ENCODE data around the gene DDC. TPM values are rescaled to one million over a fixed set of nuclear protein-coding genes. Genes with fewer than 3 reads are reported as not detected.
"Not testable (repeated sequence)": the region's sequence is repeated elsewhere in the genome, so short reads cannot be mapped to it uniquely, and the experiment has no call there.

Gene DDC
- total RNA-seq, 1 experiment from 2014 or later = not detected

DNA sequence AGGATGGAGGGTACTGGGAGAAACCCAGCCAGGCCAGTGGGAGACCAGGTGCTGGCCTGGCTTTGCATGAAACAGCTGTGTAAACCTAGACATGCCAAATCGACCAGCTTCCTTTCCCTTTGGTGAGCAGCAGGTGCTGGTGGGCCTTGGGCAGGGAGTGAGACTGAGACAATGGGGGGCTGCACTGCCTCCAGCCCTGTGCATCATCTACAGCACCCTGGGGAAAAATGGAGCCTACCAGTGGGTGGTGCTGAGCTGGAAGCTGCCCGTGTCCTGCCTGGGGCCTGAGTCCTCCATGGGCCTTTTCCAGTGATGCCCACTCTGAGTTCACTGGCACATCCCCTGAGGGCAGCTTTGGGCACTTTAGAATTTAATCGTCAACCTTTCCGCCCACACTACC lies 19.2 kb upstream of the DDC start (continued):
- TF ChIP-seq SIN3A (IDR thresholded peaks at IDR 0.05; ENCODE audit: low read depth) (no peak), EGR1 (IDR thresholded peaks at IDR 0.05; ENCODE audit: low read depth) (no peak), CEBPB (IDR thresholded peaks at IDR 0.05; ENCODE audit: low read depth) (no peak), EZH2phosphoT487 (IDR thresholded peaks at IDR 0.05; ENCODE audit: borderline replicate concordance) (no peak), YY1 (IDR thresholded peaks at IDR 0.05; ENCODE audit: extremely low read depth, insufficient replicate concordance, low read depth, low read length) (no peak)
- TF ChIP-seq, protein P1, sequence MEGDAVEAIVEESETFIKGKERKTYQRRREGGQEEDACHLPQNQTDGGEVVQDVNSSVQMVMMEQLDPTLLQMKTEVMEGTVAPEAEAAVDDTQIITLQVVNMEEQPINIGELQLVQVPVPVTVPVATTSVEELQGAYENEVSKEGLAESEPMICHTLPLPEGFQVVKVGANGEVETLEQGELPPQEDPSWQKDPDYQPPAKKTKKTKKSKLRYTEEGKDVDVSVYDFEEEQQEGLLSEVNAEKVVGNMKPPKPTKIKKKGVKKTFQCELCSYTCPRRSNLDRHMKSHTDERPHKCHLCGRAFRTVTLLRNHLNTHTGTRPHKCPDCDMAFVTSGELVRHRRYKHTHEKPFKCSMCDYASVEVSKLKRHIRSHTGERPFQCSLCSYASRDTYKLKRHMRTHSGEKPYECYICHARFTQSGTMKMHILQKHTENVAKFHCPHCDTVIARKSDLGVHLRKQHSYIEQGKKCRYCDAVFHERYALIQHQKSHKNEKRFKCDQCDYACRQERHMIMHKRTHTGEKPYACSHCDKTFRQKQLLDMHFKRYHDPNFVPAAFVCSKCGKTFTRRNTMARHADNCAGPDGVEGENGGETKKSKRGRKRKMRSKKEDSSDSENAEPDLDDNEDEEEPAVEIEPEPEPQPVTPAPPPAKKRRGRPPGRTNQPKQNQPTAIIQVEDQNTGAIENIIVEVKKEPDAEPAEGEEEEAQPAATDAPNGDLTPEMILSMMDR (IDR thresholded peaks at IDR 0.05 in 2 of 3, conservative IDR thresholded peaks at IDR 0.05 in 1 of 3; ENCODE audit: borderline replicate concordance in 1 of 3, insufficient read depth in 1 of 3, low read depth in 2 of 3, low read length in 2 of 3) = no peak

DNA sequence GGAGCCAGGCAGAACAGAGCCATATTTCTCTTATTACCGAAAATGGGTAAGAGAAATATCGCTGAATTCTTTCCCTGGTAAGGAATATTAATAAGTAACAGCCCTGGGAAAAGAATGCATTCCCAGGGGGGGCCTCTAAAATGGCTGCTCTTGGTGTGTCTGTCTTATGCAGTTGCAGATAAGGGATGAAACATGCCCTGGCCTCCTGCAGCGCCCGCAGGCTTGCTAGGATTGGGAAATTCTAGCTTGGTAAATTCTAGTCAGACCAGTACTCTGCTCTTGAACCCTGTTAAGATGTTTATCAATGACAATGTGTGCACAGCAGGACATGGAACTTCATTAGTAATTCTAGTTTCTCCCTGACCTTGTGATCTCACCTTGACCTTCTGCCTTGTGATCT lies 18.1 kb upstream of the DDC start:
- RAD21 ChIA-PET (ENCODE audit: low non-redundant PET in 1 of 2, low total read pairs in 2 of 2, uncharacterized antibody in 2 of 2, unreplicated experiment in 2 of 2); H3K4me2 ChIP-seq (ENCODE audit: low read length); H3K4me1 ChIP-seq (ENCODE audit: control insufficient read depth in 1 of 2, insufficient read depth in 2 of 2, low read length in 2 of 2); H3K9me3 ChIP-seq (ENCODE audit: control insufficient read depth in 1 of 2, insufficient read depth in 1 of 2, low read depth in 1 of 2, low read length in 2 of 2); DNase-seq (ENCODE audit: low read depth, low spot score); H2AFZ ChIP-seq (ENCODE audit: low read depth, low read length, poor library complexity, severe bottlenecking); H3K4me3 ChIP-seq (replicated peaks in 1 of 2; ENCODE audit: low read depth in 1 of 2, low read length in 2 of 2); H3K79me2 ChIP-seq (ENCODE audit: insufficient read depth, low read length); intact Hi-C loops (cut with micrococcal nuclease); BruUV-seq (replicated peaks); H3K27ac ChIP-seq (ENCODE audit: low read depth, low read length); H3K36me3 ChIP-seq (ENCODE audit: control insufficient read depth in 1 of 2, insufficient read depth in 2 of 2, low read length in 2 of 2); POLR2A ChIA-PET; H4K20me1 ChIP-seq (ENCODE audit: insufficient read depth); CTCF ChIA-PET; H3K9ac ChIP-seq (ENCODE audit: low read length); ATAC-seq; H3K9me2 ChIP-seq (ENCODE audit: insufficient read depth); H3K27me3 ChIP-seq (ENCODE audit: insufficient read depth, low read length): not testable (repeated sequence)
- peak; percentile 42; the same call in 1 of the 2 replicates for TF ChIP-seq CBX3 (IDR thresholded peaks at IDR 0.05; ENCODE audit: low read depth)

DNA sequence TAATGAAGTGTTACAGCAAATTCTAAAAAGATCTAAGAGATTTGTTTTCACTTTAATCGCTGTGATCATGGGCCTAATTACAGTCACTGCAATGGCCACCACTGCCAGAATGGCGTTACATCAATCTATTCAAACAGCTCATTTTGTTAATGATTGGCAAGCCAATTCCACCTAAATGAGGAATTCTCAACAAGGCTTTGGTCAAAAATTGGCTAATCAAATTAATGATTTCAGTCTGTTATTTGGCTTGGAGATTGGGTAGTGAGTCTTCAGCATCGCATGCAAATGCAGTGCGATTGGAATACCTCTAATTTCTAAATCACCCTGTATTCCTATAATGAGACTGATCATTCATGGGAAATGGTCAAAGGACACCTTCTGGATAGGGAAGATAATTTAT lies 17.1 kb upstream of the DDC start:
- H4K20me1 ChIP-seq (ENCODE audit: insufficient read depth); BruUV-seq (replicated peaks); H3K4me3 ChIP-seq (replicated peaks in 1 of 2; ENCODE audit: low read depth in 1 of 2, low read length in 2 of 2); H3K27me3 ChIP-seq (ENCODE audit: insufficient read depth, low read length); H3K9me3 ChIP-seq (ENCODE audit: control insufficient read depth in 1 of 2, insufficient read depth in 1 of 2, low read depth in 1 of 2, low read length in 2 of 2); CTCF ChIA-PET; H3K9me2 ChIP-seq (ENCODE audit: insufficient read depth); DNase-seq (ENCODE audit: low read depth, low spot score); H2AFZ ChIP-seq (ENCODE audit: low read depth, low read length, poor library complexity, severe bottlenecking); H3K4me2 ChIP-seq (ENCODE audit: low read length); H3K4me1 ChIP-seq (ENCODE audit: control insufficient read depth in 1 of 2, insufficient read depth in 2 of 2, low read length in 2 of 2); intact Hi-C loops (cut with micrococcal nuclease); H3K9ac ChIP-seq (ENCODE audit: low read length); H3K36me3 ChIP-seq (ENCODE audit: control insufficient read depth in 1 of 2, insufficient read depth in 2 of 2, low read length in 2 of 2); H3K27ac ChIP-seq (ENCODE audit: low read depth, low read length); ATAC-seq; POLR2A ChIA-PET; RAD21 ChIA-PET (ENCODE audit: low non-redundant PET in 1 of 2, low total read pairs in 2 of 2, uncharacterized antibody in 2 of 2, unreplicated experiment in 2 of 2); H3K79me2 ChIP-seq (ENCODE audit: insufficient read depth, low read length): not testable (repeated sequence)

DNA sequence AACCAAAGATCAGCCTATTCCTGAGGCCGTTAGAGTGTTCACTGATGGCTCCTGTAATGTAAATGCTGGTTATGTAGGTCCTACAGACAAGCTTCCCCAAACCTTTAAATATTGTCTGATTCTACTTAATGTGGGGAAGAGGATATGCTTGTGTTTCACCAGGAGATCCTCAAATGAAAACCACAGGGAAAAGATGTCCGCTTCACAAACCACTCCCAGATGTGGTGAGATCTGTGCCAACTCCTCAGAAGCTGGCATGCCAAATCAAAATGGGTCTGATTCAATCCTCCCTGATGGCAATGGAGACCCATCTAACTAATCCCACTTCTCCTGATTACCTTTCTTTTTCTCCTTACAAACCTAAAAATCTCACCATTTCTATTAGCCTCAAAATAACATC lies 15.5 kb upstream of the DDC start:
- H3K9me3 ChIP-seq (ENCODE audit: control insufficient read depth in 1 of 2, insufficient read depth in 1 of 2, low read depth in 1 of 2, low read length in 2 of 2); ATAC-seq; H3K27ac ChIP-seq (ENCODE audit: low read depth, low read length); H3K4me3 ChIP-seq (replicated peaks in 1 of 2; ENCODE audit: low read depth in 1 of 2, low read length in 2 of 2); H3K79me2 ChIP-seq (ENCODE audit: insufficient read depth, low read length); H3K9ac ChIP-seq (ENCODE audit: low read length); POLR2A ChIA-PET; H2AFZ ChIP-seq (ENCODE audit: low read depth, low read length, poor library complexity, severe bottlenecking); RAD21 ChIA-PET (ENCODE audit: low non-redundant PET in 1 of 2, low total read pairs in 2 of 2, uncharacterized antibody in 2 of 2, unreplicated experiment in 2 of 2); H3K27me3 ChIP-seq (ENCODE audit: insufficient read depth, low read length); H3K4me1 ChIP-seq (ENCODE audit: control insufficient read depth in 1 of 2, insufficient read depth in 2 of 2, low read length in 2 of 2); H3K36me3 ChIP-seq (ENCODE audit: control insufficient read depth in 1 of 2, insufficient read depth in 2 of 2, low read length in 2 of 2); CTCF ChIA-PET; H4K20me1 ChIP-seq (ENCODE audit: insufficient read depth); H3K4me2 ChIP-seq (ENCODE audit: low read length); intact Hi-C loops (cut with micrococcal nuclease); H3K9me2 ChIP-seq (ENCODE audit: insufficient read depth); DNase-seq (ENCODE audit: low read depth, low spot score); BruUV-seq (replicated peaks): not testable (repeated sequence)

Measured in HCT116 (cell line).